GM15510 (cell line): ENCODE measurements around the gene ATG10.

Experiments used
- POLR2A ChIP-seq: IDR thresholded peaks from 3 replicates; pipeline ENCODE4 v1.6.1; 2011; ENCODE audit warnings: borderline replicate concordance; ENCODE audit not compliant: insufficient read length; ENCODE audit errors: extremely low read depth

Gene ATG10

GRCh38 chr5:82257247-82257646 lies 285.4 kb downstream of the ATG10 start:
- no peak for TF ChIP-seq POLR2A

- no peak for TF ChIP-seq POLR2A
Observed at GRCh38 chr5:82257729-82258128, 285.9 kb downstream of the ATG10 start.

- TF ChIP-seq POLR2A: no peak
Observed at GRCh38 chr5:82259172-82259800, 287.5 kb downstream of the ATG10 start.

- TF ChIP-seq POLR2A: no peak
Observed at GRCh38 chr5:82265047-82265446, 293.2 kb downstream of the ATG10 start.

- no peak for TF ChIP-seq POLR2A
Observed at GRCh38 chr5:82274343-82275211, 302.8 kb downstream of the ATG10 start.

- TF ChIP-seq POLR2A: no peak
Observed at GRCh38 chr5:82275216-82275664, 303.4 kb downstream of the ATG10 start.

GRCh38 chr5:82276800-82277612 lies 305.2 kb downstream of the ATG10 start:
- TF ChIP-seq POLR2A: no peak

GRCh38 chr5:82277613-82277986 lies 305.8 kb downstream of the ATG10 start:
- TF ChIP-seq POLR2A: no peak

GRCh38 chr5:82277987-82278710 lies 306.3 kb downstream of the ATG10 start, which contains the start of gene RPS23:
Gene RPS23, minus strand, starts transcription at chr5:82278354. Its CDS starts 31 bp downstream, at chr5:82278323.
- TF ChIP-seq POLR2A: peak; percentile 94

- no peak for TF ChIP-seq POLR2A
Observed at GRCh38 chr5:82278711-82279370, 307.0 kb downstream of the ATG10 start.

GRCh38 chr5:82283893-82284292 lies 312.1 kb downstream of the ATG10 start:
- no peak for TF ChIP-seq POLR2A

- TF ChIP-seq POLR2A: no peak
Observed at GRCh38 chr5:82285206-82285605, 313.4 kb downstream of the ATG10 start.

- no peak for TF ChIP-seq POLR2A
Observed at GRCh38 chr5:82287625-82288024, 315.8 kb downstream of the ATG10 start.

GRCh38 chr5:82290005-82290404 lies 318.2 kb downstream of the ATG10 start:
- no peak for TF ChIP-seq POLR2A
